NCI-H187 (cell line): ENCODE measurements around the gene KRTAP5-10.
"Not testable (repeated sequence)": the region's sequence is repeated elsewhere in the genome, so short reads cannot be mapped to it uniquely, and the experiment has no call there.

Experiments used
- DNase-seq, 2 experiments: peaks; one replicate each; lab custom pipeline; 2025; lab: John Stamatoyannopoulos, UW

KRTAP5-10 gene

GRCh38 chr11:71542879-71543777 lies 22.2 kb upstream of the KRTAP5-10 start:
- DNase-seq, result no peak

- DNase-seq, result no peak
Measured at GRCh38 chr11:71543866-71544265, 21.5 kb upstream of the KRTAP5-10 start.

DNA sequence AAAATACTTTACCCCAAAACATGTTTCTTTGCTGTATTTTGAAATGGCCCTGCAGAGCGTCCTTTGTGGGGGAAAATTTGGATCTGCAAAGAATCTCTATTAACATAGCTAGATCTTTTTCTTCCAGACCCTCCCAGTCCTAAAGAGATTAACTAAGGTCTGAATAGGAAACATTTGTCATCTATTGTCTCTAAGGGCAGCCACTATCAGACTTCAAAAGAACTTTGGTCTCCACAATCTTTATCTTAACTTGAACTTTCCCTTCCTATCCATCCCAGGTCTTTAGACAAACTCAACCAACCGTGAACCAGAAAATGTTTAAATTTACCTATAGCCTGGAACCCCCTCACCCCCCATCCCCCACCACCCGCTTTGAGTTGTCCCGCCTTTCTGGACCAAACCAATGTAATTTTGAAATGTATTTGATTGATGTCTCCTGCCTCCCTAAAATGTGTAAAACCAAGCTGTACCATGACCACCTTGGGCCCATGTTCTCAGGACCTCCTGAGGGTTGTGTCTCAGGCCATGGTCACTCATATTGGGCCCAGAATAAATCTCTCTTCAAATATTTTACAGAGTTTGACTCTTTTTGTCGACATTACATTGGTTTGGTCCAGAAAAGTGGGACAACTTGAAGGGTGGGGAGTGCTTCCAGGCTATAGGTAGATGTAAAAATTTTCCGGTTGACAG lies 20.7 kb upstream of the KRTAP5-10 start:
- DNase-seq, result no peak

- DNase-seq, result no peak
Measured at GRCh38 chr11:71545405-71545966, 19.9 kb upstream of the KRTAP5-10 start.

DNA sequence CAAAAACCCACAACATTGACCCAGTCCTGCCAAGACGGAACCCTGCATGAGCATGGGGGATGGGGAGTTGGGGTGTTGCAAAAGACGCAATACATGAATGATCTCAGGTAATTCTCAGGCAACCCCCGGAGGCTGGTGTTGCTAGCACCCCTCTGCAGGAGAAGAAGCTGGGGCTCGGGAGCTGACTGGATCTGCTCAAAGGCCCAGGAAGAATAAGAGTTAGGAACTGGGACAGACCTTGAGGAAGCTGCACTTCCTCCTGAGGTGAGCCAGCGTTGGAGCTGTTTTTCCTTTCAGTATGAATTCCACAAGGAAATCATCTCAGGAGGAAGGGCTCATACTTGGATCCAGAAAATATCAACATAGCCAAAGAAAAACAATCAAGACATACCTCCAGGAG lies 17.2 kb upstream of the KRTAP5-10 start, which contains the start of gene KRTAP5-9:
Gene KRTAP5-9 (plus strand): TSS at position 301 of the 400 bp plus-strand sequence. CDS start 238 bp downstream, outside the sequence.
- DNase-seq, result no peak

DNA sequence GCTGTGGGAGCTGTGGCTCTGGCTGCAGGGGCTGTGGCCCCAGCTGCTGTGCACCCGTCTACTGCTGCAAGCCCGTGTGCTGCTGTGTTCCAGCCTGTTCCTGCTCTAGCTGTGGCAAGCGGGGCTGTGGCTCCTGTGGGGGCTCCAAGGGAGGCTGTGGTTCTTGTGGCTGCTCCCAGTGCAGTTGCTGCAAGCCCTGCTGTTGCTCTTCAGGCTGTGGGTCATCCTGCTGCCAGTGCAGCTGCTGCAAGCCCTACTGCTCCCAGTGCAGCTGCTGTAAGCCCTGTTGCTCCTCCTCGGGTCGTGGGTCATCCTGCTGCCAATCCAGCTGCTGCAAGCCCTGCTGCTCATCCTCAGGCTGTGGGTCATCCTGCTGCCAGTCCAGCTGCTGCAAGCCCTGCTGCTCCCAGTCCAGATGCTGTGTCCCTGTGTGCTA lies 16.6 kb upstream of the KRTAP5-10 start:
- DNase-seq, result no peak

DNA sequence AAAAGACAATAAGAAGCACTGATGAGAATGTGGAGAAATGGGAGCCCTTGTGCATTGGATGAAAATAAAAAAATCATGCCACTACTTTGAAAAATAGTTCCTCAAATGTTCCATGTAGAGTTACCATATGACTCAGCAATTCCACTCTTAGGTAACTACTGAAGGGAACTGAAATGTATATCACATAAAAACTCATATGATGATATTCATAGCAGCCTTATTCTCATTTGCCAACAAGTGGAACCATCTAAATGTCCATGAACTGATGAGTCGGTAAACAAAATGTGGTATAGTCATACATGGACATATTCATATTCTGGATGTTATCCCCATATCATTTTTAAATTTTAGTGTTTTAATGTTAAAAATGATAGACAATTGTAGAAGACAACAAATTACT lies 13.7 kb upstream of the KRTAP5-10 start:
- no peak for DNase-seq

GRCh38 chr11:71554996-71555395 lies 10.4 kb upstream of the KRTAP5-10 start:
- DNase-seq, result no peak

GRCh38 chr11:71555508-71555907 lies 9.9 kb upstream of the KRTAP5-10 start:
- DNase-seq, result no peak

- DNase-seq, result no peak
Measured at GRCh38 chr11:71556018-71556417, 9.3 kb upstream of the KRTAP5-10 start.

DNA sequence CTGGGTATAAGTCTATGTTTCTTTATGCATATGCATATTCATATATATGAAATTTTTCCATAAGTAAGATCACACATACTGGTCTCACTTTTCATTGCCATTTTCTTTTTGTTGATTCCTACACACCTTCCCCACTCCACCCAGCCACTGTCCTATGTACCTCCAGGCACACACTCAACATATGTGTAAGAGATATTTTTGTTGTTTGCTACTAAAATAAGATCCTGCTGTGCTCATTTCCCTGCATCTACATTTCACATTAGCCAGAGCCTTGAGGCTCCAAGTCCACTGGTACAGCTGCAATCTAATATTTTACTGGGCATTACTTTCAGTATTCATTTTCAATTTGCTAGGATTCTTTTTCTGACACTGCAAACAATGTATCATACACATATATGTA lies 8.1 kb upstream of the KRTAP5-10 start:
- no peak for DNase-seq

DNA sequence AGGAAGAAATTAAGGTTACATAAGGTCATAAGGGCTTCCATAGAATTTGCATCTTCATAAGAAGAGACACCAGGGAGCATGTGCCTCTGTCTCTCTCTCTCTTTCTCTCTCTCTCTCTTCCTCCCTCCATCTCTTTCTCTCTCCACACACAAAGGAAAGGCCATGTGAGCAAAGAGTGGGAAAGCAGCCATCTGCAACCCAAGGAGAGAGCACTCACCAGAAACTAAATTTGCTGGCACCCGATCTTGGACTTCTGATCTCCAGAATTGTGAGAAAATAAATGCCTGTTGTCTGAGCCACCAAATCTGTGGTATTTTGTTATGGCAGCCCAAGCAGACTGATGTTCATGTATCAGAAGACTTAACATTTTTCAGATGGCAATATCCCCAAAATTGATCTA lies 6.4 kb upstream of the KRTAP5-10 start:
- no peak for DNase-seq

DNA sequence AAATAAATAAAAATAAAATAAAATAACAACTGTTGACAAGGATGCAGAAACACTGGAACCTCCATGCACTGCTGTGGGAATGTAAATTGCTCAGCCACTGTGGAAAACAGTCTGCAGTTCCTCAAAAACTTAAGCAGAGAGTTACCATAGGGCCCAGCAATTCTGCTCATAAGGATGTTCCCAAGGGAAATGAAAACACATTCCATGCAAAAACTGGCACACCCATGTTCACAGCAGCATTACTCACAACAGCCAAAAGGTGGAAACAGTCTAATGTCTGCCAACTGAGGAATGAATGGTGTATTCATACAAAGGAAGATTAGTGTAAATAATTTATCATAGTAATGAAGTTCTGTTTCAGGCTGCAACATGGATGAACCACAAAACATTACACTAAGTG lies 3.2 kb upstream of the KRTAP5-10 start:
- DNase-seq, result no peak

- DNase-seq, result no peak
Measured at GRCh38 chr11:71563406-71563805, 2.0 kb upstream of the KRTAP5-10 start.

DNA sequence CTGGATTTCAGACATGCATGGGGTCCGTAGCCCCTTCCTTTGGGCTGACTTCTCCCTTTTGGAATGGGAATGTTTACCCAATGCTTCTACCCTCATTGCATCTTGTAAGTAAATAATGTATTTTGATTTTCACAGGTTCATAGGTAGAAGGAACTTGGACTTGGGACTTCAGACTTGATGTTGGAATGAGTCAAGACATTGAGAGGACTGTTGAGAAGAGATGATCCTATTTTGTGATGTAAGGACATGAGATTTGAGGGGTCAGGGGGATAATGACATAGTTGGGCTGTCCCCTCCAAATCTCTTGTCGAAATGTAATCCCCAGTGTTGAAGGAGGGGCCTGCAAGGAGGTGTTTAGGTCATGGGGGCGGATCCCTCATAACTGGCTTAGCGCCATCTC lies 933 bp upstream of the KRTAP5-10 start:
- no peak for DNase-seq

- DNase-seq, result no peak
Measured at GRCh38 chr11:71566081-71566620, 788 bp downstream of the KRTAP5-10 start.

DNA sequence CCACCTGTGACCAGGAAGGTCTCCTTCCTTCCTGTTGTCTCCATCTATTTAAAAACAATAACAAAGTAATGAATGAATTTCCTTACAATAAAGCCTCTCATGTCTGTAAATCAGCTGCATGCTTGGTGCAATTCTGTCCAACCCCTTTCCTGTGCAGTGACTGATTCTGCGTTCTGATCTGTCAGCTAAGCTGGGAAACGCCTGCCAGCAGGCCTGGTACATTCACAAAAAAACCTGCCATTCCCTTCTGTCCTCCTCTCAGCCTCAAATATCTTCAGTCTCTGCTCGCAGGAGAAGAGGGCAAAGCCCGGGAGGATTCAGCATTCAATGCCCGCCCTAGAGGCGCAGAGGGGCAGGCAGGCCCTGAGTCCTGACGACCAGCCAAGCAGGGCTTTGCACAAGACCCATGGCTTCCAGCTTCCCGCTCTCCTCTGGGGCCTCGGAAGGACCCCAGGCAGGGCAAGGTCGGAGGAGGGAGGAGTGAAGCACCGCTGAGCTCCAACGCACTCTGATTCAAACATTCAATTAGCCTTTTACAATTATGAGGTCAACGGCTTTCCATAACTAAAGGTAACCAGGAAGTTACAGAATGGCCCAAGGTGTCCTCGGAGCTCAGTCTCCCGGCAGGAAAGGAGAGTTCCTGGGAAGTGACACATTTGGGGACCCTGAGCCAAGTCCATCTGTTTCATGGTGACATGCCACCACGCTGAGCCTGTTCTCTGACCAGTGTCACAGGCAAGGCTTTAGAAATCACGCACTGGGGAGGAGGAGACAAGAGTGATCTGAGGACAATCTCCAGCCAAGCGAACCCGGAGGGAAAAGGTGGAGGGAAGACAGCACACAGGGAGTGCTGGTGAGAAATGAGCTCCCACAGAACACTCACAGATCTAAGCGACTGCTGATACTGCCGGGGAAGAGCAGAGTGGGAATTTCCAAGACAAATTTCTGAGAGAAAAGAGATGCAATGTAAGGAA lies 1.6 kb downstream of the KRTAP5-10 start:
- DNase-seq, result not testable (repeated sequence)

- DNase-seq, result not testable (repeated sequence)
Measured at GRCh38 chr11:71567633-71568032, 2.3 kb downstream of the KRTAP5-10 start.

GRCh38 chr11:71568704-71569349 lies 3.5 kb downstream of the KRTAP5-10 start:
- no peak for DNase-seq

- not testable (repeated sequence) for DNase-seq
Measured at GRCh38 chr11:71571101-71571850, 5.9 kb downstream of the KRTAP5-10 start.
